Activated naive CD4-positive, alpha-beta T cell treated with anti-CD3 and anti-CD28 coated beads, Interleukin-2, amount 50 U/mL, for 72 hours (primary cell): ENCODE data around the gene EMC1. TPM values are rescaled to one million over a fixed set of nuclear protein-coding genes. Genes with fewer than 3 reads are reported as not detected.
"Not testable (repeated sequence)": the region's sequence is repeated elsewhere in the genome, so short reads cannot be mapped to it uniquely, and the experiment has no call there.

ENCODE experiments used
- ATAC-seq, 2 donors: fragments of 150-1000 bp; cut with Tn5 transposase; 2 replicates each; pipeline ENCODE4 v1.10.0; 2021; ENCODE audit warnings: mild to moderate bottlenecking in 2 of 2, moderate library complexity in 2 of 2
- DNase-seq, 2 donors: peaks; one replicate each; pipeline ENCODE4 v3.0.0; 2021 to 2022; ENCODE audit warnings: low spot score in 2 of 2
- H3K27ac Mint-ChIP-seq, 2 donors: one replicate each; pipeline ENCODE4 v1.8.0; 2022; ENCODE audit warnings: mild to moderate bottlenecking in 2 of 2, mixed read lengths in 2 of 2
- H3K36me3 Mint-ChIP-seq, 2 donors: one replicate each; pipeline ENCODE4 v1.8.0; 2022; ENCODE audit warnings: mixed read lengths in 2 of 2
- H3K9me3 Mint-ChIP-seq, 2 donors: one replicate each; pipeline ENCODE4 v1.8.0; 2022; ENCODE audit warnings: mixed read lengths in 2 of 2
- total RNA-seq, 2 donors: library from RNA; stranded (reverse); gene quantifications; one replicate each; pipeline ENCODE4 v1.2.3, GENCODE V29; 2022

Gene EMC1
- 10 to 100 TPM; 42.2 to 44.4 TPM for total RNA-seq

- Mint-ChIP-seq H3K36me3 (peaks cover 30 to 33% of the 10 kb centered on the region in 2 donors), H3K9me3 (no peaks in the 10 kb centered on the region), H3K27ac (peak within 1 kb of the TSS; percentile 98 to 100)
- ATAC-seq (peak; percentile 80 to 93), DNase-seq (peak; percentile 93 to 95)
Observed at GRCh38 chr1:19251305-19252196, at the start of gene EMC1, which contains the start of gene MRTO4. Gene EMC1 (minus strand): TSS chr1:19251524. CDS start chr1:19251509, 15 bp downstream. Gene MRTO4 (plus strand): TSS chr1:19251805. CDS start chr1:19251836, 31 bp downstream.

GRCh38 chr1:19300211-19300610 lies 48.9 kb upstream of the EMC1 start:
- peaks cover 9 to 15% of the 10 kb centered on the region in 2 donors for H3K9me3 Mint-ChIP-seq
- H3K36me3 Mint-ChIP-seq: peaks cover 24 to 25% of the 10 kb centered on the region in 2 donors
- DNase-seq (no peak), ATAC-seq (no peak)
- no peak overlapping the region for H3K27ac Mint-ChIP-seq

GRCh38 chr1:19294638-19295037 lies 43.3 kb upstream of the EMC1 start:
- peaks cover 18 to 34% of the 10 kb centered on the region in 2 donors for H3K9me3 Mint-ChIP-seq
- no peak overlapping the region for H3K27ac Mint-ChIP-seq
- ATAC-seq: no peak
- peaks cover 33 to 43% of the 10 kb centered on the region in 2 donors for H3K36me3 Mint-ChIP-seq
- no peak for DNase-seq

GRCh38 chr1:19289244-19289643 lies 37.9 kb upstream of the EMC1 start:
- peaks cover 2 to 11% of the 10 kb centered on the region in 2 donors for H3K9me3 Mint-ChIP-seq
- ATAC-seq (no peak), DNase-seq (no peak)
- peaks cover 11 to 23% of the 10 kb centered on the region in 2 donors for H3K36me3 Mint-ChIP-seq
- no peak overlapping the region for H3K27ac Mint-ChIP-seq

GRCh38 chr1:19288324-19289241 lies 37.3 kb upstream of the EMC1 start, which contains the start of gene AKR7A3:
Gene AKR7A3 (minus strand): TSS chr1:19288770. CDS start chr1:19288709, 61 bp downstream.
- H3K36me3 Mint-ChIP-seq: peaks cover 11 to 19% of the 10 kb centered on the region in 2 donors
- ATAC-seq (peak; percentile 95), DNase-seq (peak in 1 of 2 donors; percentile 64)
- H3K9me3 Mint-ChIP-seq, H3K27ac Mint-ChIP-seq: not testable (repeated sequence)

GRCh38 chr1:19287436-19288185 lies 36.3 kb upstream of the EMC1 start:
- ATAC-seq: no peak
- Mint-ChIP-seq H3K27ac (no peak overlapping the region), H3K9me3 (peaks cover 0 to 8% of the 10 kb centered on the region in 2 donors), H3K36me3 (peaks cover 11 to 19% of the 10 kb centered on the region in 2 donors)
- no peak for DNase-seq

GRCh38 chr1:19285807-19286206 lies 34.5 kb upstream of the EMC1 start:
- not testable (repeated sequence) for DNase-seq, H3K27ac Mint-ChIP-seq, H3K9me3 Mint-ChIP-seq, ATAC-seq
- peaks cover 6 to 12% of the 10 kb centered on the region in 2 donors for H3K36me3 Mint-ChIP-seq

- H3K36me3 Mint-ChIP-seq: peaks cover 6 to 12% of the 10 kb centered on the region in 2 donors
- not testable (repeated sequence) for DNase-seq, ATAC-seq, H3K27ac Mint-ChIP-seq, H3K9me3 Mint-ChIP-seq
Observed at GRCh38 chr1:19285366-19285765, 34.0 kb upstream of the EMC1 start.

- DNase-seq: no peak
- Mint-ChIP-seq H3K27ac (no peak overlapping the region), H3K9me3 (no peaks in the 10 kb centered on the region), H3K36me3 (peaks cover 4 to 11% of the 10 kb centered on the region in 2 donors)
- ATAC-seq: no peak
Observed at GRCh38 chr1:19284881-19285280, 33.6 kb upstream of the EMC1 start.

- Mint-ChIP-seq H3K9me3 (no peaks in the 10 kb centered on the region), H3K36me3 (peaks cover 0 to 1% of the 10 kb centered on the region in 2 donors), H3K27ac (no peak overlapping the region)
- ATAC-seq (no peak), DNase-seq (no peak)
Observed at GRCh38 chr1:19283891-19284290, 32.6 kb upstream of the EMC1 start.

- no peak for DNase-seq
- ATAC-seq: no peak
- Mint-ChIP-seq H3K27ac (no peak overlapping the region), H3K36me3 (peaks cover 13 to 17% of the 10 kb centered on the region in 2 donors), H3K9me3 (no peaks in the 10 kb centered on the region)
Observed at GRCh38 chr1:19274636-19275035, 23.3 kb upstream of the EMC1 start.

GRCh38 chr1:19273844-19274531 lies 22.7 kb upstream of the EMC1 start:
- H3K9me3 Mint-ChIP-seq, H3K27ac Mint-ChIP-seq, DNase-seq: not testable (repeated sequence)
- ATAC-seq: peak; percentile 49 to 57
- H3K36me3 Mint-ChIP-seq: peaks cover 13 to 17% of the 10 kb centered on the region in 2 donors

GRCh38 chr1:19273106-19273843 lies 22.0 kb upstream of the EMC1 start:
- no peak for ATAC-seq
- H3K27ac Mint-ChIP-seq: no peak overlapping the region
- H3K9me3 Mint-ChIP-seq: no peaks in the 10 kb centered on the region
- no peak for DNase-seq
- peaks cover 13 to 17% of the 10 kb centered on the region in 2 donors for H3K36me3 Mint-ChIP-seq

GRCh38 chr1:19272064-19272463 lies 20.7 kb upstream of the EMC1 start:
- H3K27ac Mint-ChIP-seq: no peak overlapping the region
- peaks cover 13 to 17% of the 10 kb centered on the region in 2 donors for H3K36me3 Mint-ChIP-seq
- no peaks in the 10 kb centered on the region for H3K9me3 Mint-ChIP-seq
- DNase-seq (no peak), ATAC-seq (no peak)

- not testable (repeated sequence) for DNase-seq, H3K9me3 Mint-ChIP-seq, H3K27ac Mint-ChIP-seq, ATAC-seq
- peaks cover 13 to 14% of the 10 kb centered on the region in 2 donors for H3K36me3 Mint-ChIP-seq
Observed at GRCh38 chr1:19270343-19270730, 19.0 kb upstream of the EMC1 start.
